HG03108 (cell line): ENCODE results near the gene TBX5.

Source experiments
- ATAC-seq: cut with Tn5 transposase; IDR thresholded peaks from one replicate; pipeline ENCODE4 v1.9.1; 2021; ENCODE audit warnings: moderate library complexity; ENCODE audit not compliant: unreplicated experiment

The TBX5 gene

DNA sequence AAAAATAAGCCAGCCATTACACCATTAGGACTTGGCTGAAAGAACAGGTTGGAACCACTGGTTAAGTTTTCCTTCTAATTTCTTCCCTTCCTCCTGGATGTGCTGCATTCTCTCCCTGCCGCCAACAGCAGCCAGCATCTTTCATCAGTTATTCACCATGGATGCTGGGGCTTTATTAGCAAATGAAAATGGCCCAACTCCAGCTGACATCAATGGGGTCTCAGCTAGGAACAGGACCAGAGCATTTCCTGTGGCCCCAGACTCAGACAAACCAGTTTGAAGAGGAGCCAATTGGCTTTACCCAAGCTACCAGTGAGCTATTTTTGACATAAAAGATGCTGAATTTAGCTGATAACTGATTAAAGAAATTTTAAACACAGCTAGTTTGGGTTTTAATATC, 26.0 kb upstream of the TBX5 start:
- ATAC-seq = no peak

DNA sequence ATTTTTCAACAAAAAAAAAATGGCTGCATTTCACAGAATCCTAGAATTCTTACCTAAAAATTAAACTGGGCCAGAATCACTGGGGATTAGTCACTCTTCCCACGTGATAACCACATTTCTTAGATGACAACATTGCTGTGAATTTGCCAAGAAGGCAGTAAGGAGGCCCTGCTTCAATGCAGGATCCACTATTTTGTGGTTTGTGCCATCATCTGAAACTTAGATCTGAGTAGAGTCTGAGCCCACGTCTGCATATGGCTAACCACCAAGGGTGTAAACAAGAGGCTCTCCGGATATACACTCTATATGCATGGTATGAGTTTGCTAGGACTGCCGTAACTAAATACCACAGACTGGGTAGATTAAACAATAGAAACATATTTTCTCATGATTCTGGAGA, 24.4 kb upstream of the TBX5 start:
- no peak for ATAC-seq

DNA sequence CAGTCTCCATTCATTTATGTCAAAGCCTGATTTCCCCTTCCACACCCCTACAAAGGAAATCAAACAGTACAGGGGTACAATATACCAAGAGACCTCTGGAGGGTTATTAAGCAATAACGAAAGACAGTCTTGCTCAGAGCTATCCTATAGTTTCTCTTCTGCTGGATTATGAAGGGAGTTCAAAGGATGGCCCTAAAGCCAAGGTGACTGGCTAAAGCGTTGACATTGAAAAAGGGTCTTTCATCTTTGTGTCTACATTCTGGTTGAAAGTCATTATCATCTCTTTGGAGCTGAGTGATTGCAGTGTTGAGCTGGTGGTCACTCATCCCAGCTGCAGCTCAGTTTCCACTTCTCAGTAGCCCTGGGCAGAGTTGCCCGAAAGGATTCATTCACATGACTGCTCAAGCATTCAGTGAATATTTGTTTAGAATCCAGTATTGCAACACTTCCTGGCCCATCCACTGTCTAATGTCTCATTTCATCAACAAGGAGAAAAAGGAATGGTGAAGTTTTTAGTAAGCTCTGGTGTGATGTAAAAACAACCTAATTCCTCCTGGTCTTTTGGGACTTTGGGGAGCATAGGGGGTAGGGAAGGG, 19.2 kb upstream of the TBX5 start:
- ATAC-seq = no peak

- ATAC-seq = no peak
Measured at GRCh38 chr12:114420944-114421335, 15.0 kb upstream of the TBX5 start.

GRCh38 chr12:114420182-114420943, 14.4 kb upstream of the TBX5 start:
- no peak for ATAC-seq

DNA sequence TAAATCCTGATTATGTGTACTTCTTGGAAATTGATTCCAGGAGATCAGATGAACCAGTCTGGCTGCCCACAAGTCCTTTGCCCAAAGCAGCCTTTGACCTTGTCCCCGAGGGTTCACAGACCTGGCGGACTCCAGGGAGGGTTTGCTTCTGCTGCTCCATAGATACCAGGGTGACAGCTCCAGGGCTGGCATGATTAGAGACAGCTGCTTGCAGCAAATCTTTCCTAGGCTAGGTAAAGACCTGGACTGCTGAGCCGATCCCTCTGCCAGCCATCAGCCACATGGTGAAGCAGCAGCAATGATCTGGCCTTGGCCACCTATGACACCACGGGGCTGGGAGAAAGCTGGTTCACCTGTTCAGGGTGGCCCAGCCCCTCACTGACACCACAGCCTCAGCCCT, 10.1 kb upstream of the TBX5 start:
- no peak for ATAC-seq

DNA sequence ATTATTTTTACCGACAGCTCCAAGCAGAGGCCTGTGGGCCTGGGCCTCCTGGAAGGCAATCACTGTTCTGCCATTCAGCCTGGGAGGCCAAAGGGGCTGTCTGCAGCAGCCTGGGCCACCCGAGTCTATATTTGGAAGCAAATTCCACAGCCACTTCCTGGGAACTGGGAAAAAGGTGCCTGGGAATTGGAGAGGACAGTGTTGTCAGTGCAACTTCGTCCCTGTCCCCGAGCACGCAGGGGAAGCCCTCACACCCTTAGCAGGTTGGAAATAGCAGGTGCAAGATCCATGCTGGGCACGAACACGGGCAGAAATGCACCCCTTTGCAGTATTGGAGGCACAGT, 9.6 kb upstream of the TBX5 start:
- no peak for ATAC-seq

GRCh38 chr12:114414866-114415524, 9.1 kb upstream of the TBX5 start:
- ATAC-seq = no peak

GRCh38 chr12:114414031-114414865, 8.3 kb upstream of the TBX5 start:
- ATAC-seq = no peak

DNA sequence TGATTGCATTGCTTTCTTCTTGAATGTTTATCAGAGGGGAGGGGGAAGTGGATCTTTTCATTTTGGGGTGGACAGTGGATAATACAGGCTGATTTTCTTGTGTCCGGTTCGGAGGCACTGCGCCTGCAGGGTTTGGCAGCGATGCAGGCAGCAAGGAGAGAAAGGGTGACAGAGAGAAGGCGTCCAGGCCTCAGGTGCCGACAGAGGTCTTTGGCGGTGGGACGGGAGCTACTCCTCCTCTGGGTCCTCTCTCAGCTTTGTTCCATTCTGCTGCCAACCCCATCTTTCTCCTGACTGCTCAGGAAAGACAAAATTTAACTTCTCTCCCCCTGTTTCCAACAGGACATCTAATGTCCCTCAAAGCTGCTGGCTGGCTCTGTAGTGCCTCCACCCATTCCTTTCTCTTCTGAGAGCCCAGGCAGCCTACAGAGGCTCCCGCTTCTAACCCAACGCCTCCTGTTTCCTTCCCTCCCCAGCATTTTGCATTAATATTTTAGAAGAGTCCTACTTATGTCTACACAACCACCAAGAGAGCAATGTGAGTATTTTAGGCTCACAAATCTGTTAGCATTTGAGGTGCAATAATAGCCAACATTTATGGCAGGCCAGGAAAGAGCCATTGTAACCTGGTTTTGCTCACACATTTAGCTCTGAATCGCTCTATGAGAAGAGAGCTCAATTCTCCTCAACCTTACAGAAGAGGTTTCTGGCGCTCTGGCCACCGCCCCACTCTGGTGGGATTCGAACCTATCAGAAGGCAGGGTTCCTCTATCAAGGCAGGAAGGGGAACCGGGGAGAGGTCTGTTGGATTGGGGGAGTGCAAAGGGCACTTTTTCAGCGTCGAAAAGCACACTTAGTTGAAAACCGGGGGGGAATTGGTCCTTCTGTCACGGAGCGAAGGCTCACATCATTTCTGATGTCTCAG, 7.1 kb upstream of the TBX5 start:
- no peak for ATAC-seq

DNA sequence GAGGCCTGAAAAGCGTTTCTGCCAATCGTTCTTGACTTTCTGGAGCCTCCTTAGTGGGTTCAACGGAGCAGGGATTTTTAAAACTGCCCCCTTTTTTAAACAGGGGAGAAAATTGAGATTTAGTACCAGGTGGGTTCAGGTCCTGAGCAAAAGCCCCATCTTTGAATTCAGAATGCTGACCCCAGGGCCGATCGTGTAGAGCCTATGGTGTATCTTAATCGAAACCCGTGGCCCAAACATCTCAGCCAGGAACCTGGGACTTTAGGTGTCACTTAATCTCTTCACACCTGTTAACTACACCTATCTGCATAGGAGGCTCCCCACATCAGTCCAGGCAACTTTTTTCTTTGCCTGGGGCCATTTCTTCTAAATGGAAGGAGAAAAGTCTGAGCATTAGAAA, 6.4 kb upstream of the TBX5 start:
- ATAC-seq = no peak

GRCh38 chr12:114411071-114411837, 5.3 kb upstream of the TBX5 start:
- ATAC-seq = no peak

DNA sequence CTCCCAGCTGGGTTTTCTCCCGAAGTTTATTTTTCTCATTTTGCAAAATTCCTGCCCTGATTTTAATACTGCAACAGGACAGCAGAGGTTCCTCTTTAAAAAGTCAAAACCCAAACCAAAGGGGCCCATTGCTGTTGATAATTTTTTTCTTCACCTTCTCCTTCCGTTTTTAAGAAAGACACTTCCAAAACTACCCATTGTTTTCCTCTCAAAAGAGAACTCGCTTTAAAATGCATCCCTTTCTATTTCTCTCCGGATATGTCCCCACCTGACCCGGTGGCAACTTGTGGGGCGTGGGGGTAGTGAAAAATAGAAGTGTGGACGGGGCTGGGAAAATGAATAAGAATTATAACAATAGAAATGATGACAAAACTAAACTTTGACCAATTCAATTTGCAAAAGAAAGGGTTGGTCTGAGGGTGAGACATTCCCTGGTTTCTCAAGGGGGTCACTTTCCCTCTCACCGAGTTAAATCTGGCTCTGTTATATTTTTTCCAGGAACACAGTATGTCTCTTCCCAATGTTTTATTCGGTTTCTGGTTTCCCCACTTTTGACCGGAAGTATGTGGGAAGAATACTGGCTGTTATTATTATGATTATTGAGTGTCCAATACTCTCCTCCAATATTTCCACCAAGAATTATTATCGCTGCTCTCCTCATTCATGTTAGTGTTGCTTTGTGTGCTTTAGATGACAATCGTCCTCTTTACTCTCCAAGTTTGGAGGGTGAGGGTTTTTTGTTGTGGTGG, 4.1 kb upstream of the TBX5 start:
- no peak for ATAC-seq

GRCh38 chr12:114408886-114409851, 3.2 kb upstream of the TBX5 start:
- ATAC-seq = no peak

- no peak for ATAC-seq
Measured at GRCh38 chr12:114408471-114408885, 2.5 kb upstream of the TBX5 start.

DNA sequence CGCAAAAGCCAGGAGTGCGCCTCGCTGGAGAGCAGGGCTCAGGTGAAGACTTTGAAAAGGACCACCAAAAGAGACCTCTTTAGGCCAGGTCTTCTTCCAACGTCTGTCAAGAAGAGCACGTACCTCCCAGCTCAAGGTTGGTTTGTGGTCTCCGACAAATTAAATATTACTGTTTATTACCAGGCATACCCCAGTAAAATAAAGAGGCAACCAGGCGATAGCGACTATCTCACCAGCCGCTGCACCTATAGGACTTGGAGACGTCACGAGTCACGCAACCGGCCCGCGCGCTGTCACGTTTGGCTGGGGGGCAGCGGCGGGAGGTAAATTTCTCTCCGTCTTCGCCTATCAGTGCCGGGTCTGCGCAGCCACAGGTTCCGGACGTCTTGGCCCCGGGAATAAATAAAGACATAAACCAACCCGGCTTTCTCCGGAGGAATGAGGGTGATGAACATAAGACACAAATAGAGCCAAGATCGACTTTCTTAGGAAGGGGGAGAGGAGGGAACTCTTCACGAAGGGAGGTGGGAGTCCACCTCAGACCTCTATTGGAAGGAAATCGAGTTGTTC, 2.0 kb upstream of the TBX5 start:
- ATAC-seq = no peak

GRCh38 chr12:114406984-114407841, 1.3 kb upstream of the TBX5 start:
- no peak for ATAC-seq
